LNCAP (cell line): ENCODE measurements around the gene STUM.

Source experiments
- CTCF ChIP-seq: fragments of 450-650 bp; IDR thresholded peaks from 2 replicates; pipeline ENCODE4 v1.5.1; 2017; ENCODE audit warnings: mild to moderate bottlenecking

STUM gene

GRCh38 chr1:226557424-226557823 is 8.9 kb downstream of the STUM start:
- TF ChIP-seq CTCF, result no peak

GRCh38 chr1:226558036-226558650 is 9.6 kb downstream of the STUM start:
- TF ChIP-seq CTCF, result no peak

- TF ChIP-seq CTCF, result no peak
Measured at GRCh38 chr1:226560243-226560642, 11.7 kb downstream of the STUM start.

GRCh38 chr1:226562989-226563388 is 14.4 kb downstream of the STUM start:
- no peak for TF ChIP-seq CTCF

- no peak for TF ChIP-seq CTCF
Measured at GRCh38 chr1:226563666-226564065, 15.1 kb downstream of the STUM start.

GRCh38 chr1:226565476-226565875 is 16.9 kb downstream of the STUM start:
- TF ChIP-seq CTCF, result no peak

GRCh38 chr1:226566234-226566633 is 17.7 kb downstream of the STUM start:
- TF ChIP-seq CTCF, result no peak

- TF ChIP-seq CTCF, result no peak
Measured at GRCh38 chr1:226566760-226567159, 18.2 kb downstream of the STUM start.
